GM12892 (cell line): ENCODE results near the gene ZNF407.

ENCODE experiments used
- POLR2A ChIP-seq: IDR thresholded peaks from 2 replicates; pipeline ENCODE4 v1.6.1; 2011; ENCODE audit warnings: low read depth, low read length, control low read depth
- POLR2AphosphoS5 ChIP-seq: IDR thresholded peaks from 2 replicates; pipeline ENCODE4 v1.6.1; 2011; ENCODE audit warnings: low read depth, low read length, control low read depth
- TAF1 ChIP-seq: IDR thresholded peaks from 2 replicates; pipeline ENCODE4 v1.6.1; 2011; ENCODE audit warnings: low read depth, mild to moderate bottlenecking, control low read depth, low read length, borderline replicate concordance

GRCh38 chr18:74610051-74610615 lies 12.5 kb downstream of the ZNF407 start:
- TF ChIP-seq POLR2A, result no peak
- TF ChIP-seq POLR2AphosphoS5, result no peak
- no peak for TF ChIP-seq TAF1
